Chondrocyte (in vitro differentiated cells): Measurements from ENCODE around the gene AKAP10. TPM values are rescaled to one million over a fixed set of nuclear protein-coding genes. Genes with fewer than 3 reads are reported as not detected.
"Not testable (repeated sequence)": the region's sequence is repeated elsewhere in the genome, so short reads cannot be mapped to it uniquely, and the experiment has no call there.

Source experiments
- DNase-seq: peaks from one replicate; pipeline ENCODE4 v3.0.0; 2021; ENCODE audit warnings: mixed read lengths, low spot score
- H3K27ac Mint-ChIP-seq: one replicate; pipeline ENCODE4 v1.8.0; 2021; ENCODE audit warnings: mild to moderate bottlenecking, moderate library complexity, mixed read lengths; ENCODE audit not compliant: unreplicated experiment
- H3K27me3 Mint-ChIP-seq: 2 replicates; pipeline ENCODE4 v1.8.0; 2021; ENCODE audit warnings: low read depth, mixed read lengths
- H3K36me3 Mint-ChIP-seq: 2 replicates; pipeline ENCODE4 v1.8.0; 2021; ENCODE audit warnings: low read depth, mixed read lengths
- H3K4me1 Mint-ChIP-seq: 2 replicates; pipeline ENCODE4 v1.8.0; 2021; ENCODE audit warnings: low read depth, mild to moderate bottlenecking, mixed read lengths
- H3K4me3 Mint-ChIP-seq: one replicate; pipeline ENCODE4 v1.8.0; 2021; ENCODE audit warnings: mild to moderate bottlenecking, moderate library complexity, mixed read lengths; ENCODE audit not compliant: unreplicated experiment
- H3K9me3 Mint-ChIP-seq: 2 replicates; pipeline ENCODE4 v1.8.0; 2021; ENCODE audit warnings: low read depth, mixed read lengths
- CTCF ChIP-seq: fragments of 200-600 bp; sonication (generic); IDR thresholded peaks from 2 replicates; pipeline ENCODE4 v1.5.0; 2021; ENCODE audit warnings: antibody characterized with exemption, mild to moderate bottlenecking, moderate library complexity
- total RNA-seq: library from RNA; stranded (reverse); gene quantifications from 3 replicates; pipeline ENCODE4 v1.2.1, GENCODE V29; 2021

AKAP10 gene
- total RNA-seq, 1 donor from 2014 or later = 25.7 TPM

- Mint-ChIP-seq H3K9me3 (no peaks in the 10 kb centered on the region), H3K4me3 (peak overlapping the region; percentile 23), H3K27ac (no peak overlapping the region), H3K4me1 (peaks cover 28% of the 10 kb centered on the region), H3K27me3 (no peaks in the 10 kb centered on the region), H3K36me3 (no peaks in the 10 kb centered on the region)
- no peak for TF ChIP-seq CTCF
- no peak for DNase-seq
These were observed 2.0 kb downstream of the AKAP10 start for GRCh38 chr17:19975601-19976000.

- Mint-ChIP-seq H3K9me3 (no peaks in the 10 kb centered on the region), H3K36me3 (peaks cover 2% of the 10 kb centered on the region), H3K27ac (no peak overlapping the region), H3K27me3 (no peaks in the 10 kb centered on the region), H3K4me1 (peaks cover 29% of the 10 kb centered on the region), H3K4me3 (no peak overlapping the region)
- no peak for DNase-seq
- TF ChIP-seq CTCF = no peak
These were observed 4.5 kb downstream of the AKAP10 start for GRCh38 chr17:19973156-19973555.

- DNase-seq, H3K4me1 Mint-ChIP-seq, H3K4me3 Mint-ChIP-seq, H3K9me3 Mint-ChIP-seq, H3K27ac Mint-ChIP-seq, H3K27me3 Mint-ChIP-seq: not testable (repeated sequence)
- H3K36me3 Mint-ChIP-seq = peaks cover 17% of the 10 kb centered on the region
These were observed 14.7 kb downstream of the AKAP10 start for GRCh38 chr17:19962954-19963353.

- Mint-ChIP-seq H3K9me3 (no peaks in the 10 kb centered on the region), H3K36me3 (peaks cover 10% of the 10 kb centered on the region), H3K4me3 (no peak overlapping the region), H3K27me3 (no peaks in the 10 kb centered on the region), H3K4me1 (peaks cover 12% of the 10 kb centered on the region), H3K27ac (peak overlapping the region; percentile 88)
- no peak for TF ChIP-seq CTCF
- DNase-seq = no peak
These were observed 19.6 kb downstream of the AKAP10 start for GRCh38 chr17:19958023-19958422.

- DNase-seq = no peak
- Mint-ChIP-seq H3K36me3 (peaks cover 6% of the 10 kb centered on the region), H3K9me3 (no peaks in the 10 kb centered on the region), H3K4me3 (no peak overlapping the region), H3K27ac (no peak overlapping the region), H3K27me3 (no peaks in the 10 kb centered on the region), H3K4me1 (peaks cover 16% of the 10 kb centered on the region)
- TF ChIP-seq CTCF = no peak
These were observed 22.5 kb downstream of the AKAP10 start for GRCh38 chr17:19955099-19955498.

GRCh38 chr17:19951411-19951810, 26.2 kb downstream of the AKAP10 start:
- H3K36me3 Mint-ChIP-seq, H3K4me3 Mint-ChIP-seq, H3K27ac Mint-ChIP-seq, H3K27me3 Mint-ChIP-seq, H3K9me3 Mint-ChIP-seq, DNase-seq: not testable (repeated sequence)
- peaks cover 23% of the 10 kb centered on the region for H3K4me1 Mint-ChIP-seq

GRCh38 chr17:19950624-19951195, 26.9 kb downstream of the AKAP10 start:
- not testable (repeated sequence) for H3K9me3 Mint-ChIP-seq, H3K27me3 Mint-ChIP-seq, DNase-seq, H3K36me3 Mint-ChIP-seq, H3K27ac Mint-ChIP-seq, H3K4me3 Mint-ChIP-seq
- H3K4me1 Mint-ChIP-seq = peaks cover 23% of the 10 kb centered on the region
